Measurements from ENCODE around the gene RDX.

DNA sequence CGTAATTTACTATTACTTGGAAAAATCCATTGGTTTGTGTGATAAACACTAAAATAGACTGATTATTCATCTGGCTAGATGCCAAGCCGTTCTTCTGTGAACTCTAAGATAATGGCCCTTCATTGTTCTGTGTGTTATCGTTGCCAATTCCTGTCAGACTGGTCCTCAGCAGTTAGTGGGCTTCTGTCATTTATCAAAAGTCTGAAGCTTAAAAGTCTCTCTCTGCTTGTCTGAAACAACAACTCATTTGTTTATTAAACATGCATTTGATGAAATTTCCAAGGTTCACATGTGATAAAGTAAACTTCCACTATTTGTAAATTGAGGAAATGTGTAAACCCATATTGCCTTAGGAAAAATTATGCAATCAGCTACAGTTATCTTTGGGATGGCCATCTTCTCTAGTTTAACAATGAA lies 21.1 kb upstream of the RDX start:
- no peak for TF ChIP-seq POLR2A (IDR thresholded peaks at IDR 0.05; ENCODE audit: low read length)
- TF ChIP-seq GATA1 (IDR thresholded peaks at IDR 0.05; ENCODE audit: low read depth, low read length), result no peak

All from erythroblast (primary cell).